GM20000 (cell line): Measurements from ENCODE around the gene DYNLL2.
"Not testable (repeated sequence)": the region's sequence is repeated elsewhere in the genome, so short reads cannot be mapped to it uniquely, and the experiment has no call there.

Source experiments
- DNase-seq: peaks from one replicate; pipeline ENCODE4 v3.0.0; 2012; ENCODE audit warnings: low spot score
- CTCF ChIP-seq: IDR thresholded peaks from 2 replicates; pipeline ENCODE4 v1.5.1; 2012; ENCODE audit warnings: mild to moderate bottlenecking, control low read depth; ENCODE audit errors: extremely low read depth, missing control alignments

The DYNLL2 gene

DNA sequence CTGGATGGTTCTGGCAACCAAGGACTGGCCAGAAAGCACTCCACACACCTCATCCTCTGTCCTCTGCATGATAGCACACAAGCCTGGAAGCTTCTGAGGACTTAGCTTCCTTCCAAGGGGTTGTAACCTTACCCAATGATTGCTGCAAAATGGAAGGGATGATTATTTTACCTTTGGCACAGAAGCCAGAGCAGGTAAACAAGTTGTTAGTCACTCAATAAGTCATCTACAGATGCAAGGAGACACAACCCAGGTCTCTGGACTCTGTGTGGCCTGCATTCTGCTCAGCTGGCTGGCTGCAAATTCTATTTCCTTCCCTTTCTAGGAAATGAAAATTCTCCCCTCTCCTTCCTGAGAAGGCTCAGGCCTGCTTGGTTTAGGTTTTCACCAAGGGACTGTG is 26.7 kb upstream of the DYNLL2 start:
- TF ChIP-seq CTCF = no peak

GRCh38 chr17:58059141-58059540 is 24.1 kb upstream of the DYNLL2 start:
- DNase-seq = no peak
- no peak for TF ChIP-seq CTCF

More for the DNA sequence above, 26.7 kb upstream of the DYNLL2 start:
- DNase-seq = no peak

GRCh38 chr17:58060596-58061191 is 22.5 kb upstream of the DYNLL2 start:
- no peak for DNase-seq
- no peak for TF ChIP-seq CTCF

- DNase-seq = no peak
- no peak for TF ChIP-seq CTCF
Observed at GRCh38 chr17:58061672-58062071, 21.5 kb upstream of the DYNLL2 start.

DNA sequence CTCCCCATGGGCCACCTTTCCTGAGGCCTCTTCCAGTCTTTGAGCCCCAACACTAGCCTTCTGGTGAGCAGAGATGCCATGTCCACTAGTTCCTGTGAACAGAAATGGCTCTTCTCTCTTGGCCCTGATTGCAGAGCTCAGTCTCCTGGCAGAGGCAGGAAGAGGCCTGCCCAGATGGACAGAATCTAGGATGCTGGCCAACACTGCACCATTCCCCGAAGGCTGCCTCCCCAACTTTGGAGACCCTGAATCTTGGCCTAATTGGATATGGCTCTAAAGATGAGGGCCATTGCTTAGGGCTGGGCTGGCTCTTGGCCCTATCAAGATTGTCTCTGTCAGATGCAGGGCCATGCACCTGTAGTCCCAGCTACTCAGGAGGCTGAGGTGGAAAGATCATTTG is 18.0 kb upstream of the DYNLL2 start:
- no peak for DNase-seq
- TF ChIP-seq CTCF = no peak

DNA sequence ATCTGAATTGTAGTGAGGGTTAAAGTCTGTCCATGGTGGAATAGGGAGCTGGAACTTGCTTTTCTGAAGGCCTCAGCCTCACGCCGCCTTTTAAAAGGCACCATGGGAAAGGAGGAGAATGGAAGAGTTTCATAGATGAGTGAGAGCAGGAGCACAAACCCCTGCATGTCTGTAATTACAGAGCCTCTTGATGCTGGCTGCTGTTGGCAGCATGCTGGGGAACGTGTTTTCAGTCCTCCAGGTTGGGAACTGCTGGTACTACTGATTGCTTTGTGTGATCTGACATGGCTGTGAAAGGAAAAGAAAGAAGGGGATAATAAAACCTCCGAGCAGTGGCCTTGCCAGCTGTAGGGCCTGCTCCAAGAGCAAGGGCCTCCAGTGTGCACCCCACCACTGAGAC is 16.8 kb upstream of the DYNLL2 start:
- TF ChIP-seq CTCF = no peak
- DNase-seq = no peak

DNA sequence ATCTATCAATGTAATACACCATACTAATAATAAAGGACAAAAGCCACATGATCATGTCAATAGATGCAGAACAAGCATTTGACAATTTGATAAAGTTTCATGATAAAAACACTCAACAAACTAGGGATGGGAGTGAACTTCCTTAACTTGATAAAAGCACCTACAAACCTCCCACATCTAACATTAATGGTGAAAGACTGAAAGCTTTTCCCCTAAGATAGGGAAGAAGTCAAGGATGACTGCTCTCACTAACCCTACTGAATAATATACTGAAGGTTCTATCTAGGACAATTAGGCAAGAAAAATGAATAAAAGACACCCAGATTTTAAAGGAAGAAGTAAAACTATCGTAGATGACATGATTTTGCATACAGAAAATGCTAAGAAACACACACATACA is 10.4 kb upstream of the DYNLL2 start:
- DNase-seq = no peak
- no peak for TF ChIP-seq CTCF

DNA sequence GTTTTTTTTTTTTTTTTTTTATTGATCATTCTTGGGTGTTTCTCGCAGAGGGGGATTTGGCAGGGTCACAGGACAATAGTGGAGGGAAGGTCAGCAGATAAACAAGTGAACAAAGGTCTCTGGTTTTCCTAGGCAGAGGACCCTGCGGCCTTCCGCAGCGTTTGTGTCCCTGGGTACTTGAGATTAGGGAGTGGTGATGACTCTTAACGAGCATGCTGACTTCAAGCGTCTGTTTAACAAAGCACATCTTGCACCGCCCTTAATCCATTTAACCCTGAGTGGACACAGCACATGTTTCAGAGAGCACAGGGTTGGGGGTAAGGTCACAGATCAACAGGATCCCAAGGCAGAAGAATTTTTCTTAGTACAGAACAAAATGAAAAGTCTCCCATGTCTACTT is 10.0 kb upstream of the DYNLL2 start:
- DNase-seq = not testable (repeated sequence)

- not testable (repeated sequence) for DNase-seq
Observed at GRCh38 chr17:58074406-58074805, 8.8 kb upstream of the DYNLL2 start.
